IMR-90 (cell line): ENCODE measurements around the gene NUP210L. TPM values are rescaled to one million over a fixed set of nuclear protein-coding genes. Genes with fewer than 3 reads are reported as not detected.

Source experiments
- ATAC-seq: fragments of 200-7000 bp; cut with Tn5 transposase; 2 replicates; pipeline ENCODE4 v1.9.1; 2020; ENCODE audit warnings: low read depth, mild to moderate bottlenecking, moderate library complexity
- BruUV-seq: library from RNA; stranded (reverse); fragments of 400-500 nt; replicated peaks from 2 replicates; lab custom pipeline; 2021; lab: Mats Ljungman, UMichigan
- CTCF ChIA-PET: fragments of 300-600 bp; formaldehyde crosslinking; extraction: SDS; loops from one replicate; lab custom pipeline; 2021; ENCODE audit warnings: antibody characterized with exemption; lab: Yijun Ruan, JAX
- POLR2A ChIA-PET: fragments of 300-600 bp; sonication (Branson Sonifier 250); formaldehyde crosslinking; loops from one replicate; lab custom pipeline; 2022; ENCODE audit warnings: antibody characterized with exemption; ENCODE audit not compliant: unreplicated experiment; lab: Charles Lee
- DNase-seq: peaks from one replicate; pipeline ENCODE4 v3.0.0; 2013
- H2AFZ ChIP-seq: replicated peaks from 2 replicates; pipeline ENCODE3; 2013; ENCODE audit warnings: low read length, mild to moderate bottlenecking; ENCODE audit not compliant: poor library complexity
- H2AK5ac ChIP-seq: 2 replicates; pipeline ENCODE4 v1.6.1; 2013; ENCODE audit warnings: low read depth, low read length, inconsistent platforms
- H2AK9ac ChIP-seq: replicated peaks from 2 replicates; pipeline ENCODE3; 2013; ENCODE audit warnings: mild to moderate bottlenecking, low read depth, low read length, moderate library complexity; ENCODE audit not compliant: poor library complexity
- H2BK120ac ChIP-seq: 2 replicates; pipeline ENCODE4 v1.6.1; 2013; ENCODE audit warnings: low read depth, low read length, inconsistent platforms
- H2BK15ac ChIP-seq: 3 replicates; pipeline ENCODE4 v1.6.1; 2013; ENCODE audit warnings: low read depth, low read length, inconsistent platforms
- H2BK20ac ChIP-seq: 2 replicates; pipeline ENCODE4 v1.6.1; 2013; ENCODE audit warnings: low read depth, mild to moderate bottlenecking, inconsistent platforms, low read length, moderate library complexity
- H2BK5ac ChIP-seq: 2 replicates; pipeline ENCODE4 v1.6.1; 2013; ENCODE audit warnings: mild to moderate bottlenecking, low read depth, low read length, inconsistent platforms; ENCODE audit not compliant: poor library complexity, severe bottlenecking
- H3K14ac ChIP-seq: replicated peaks from 2 replicates; pipeline ENCODE4 v1.6.1; 2013; ENCODE audit warnings: low read depth, low read length, inconsistent platforms
- H3K18ac ChIP-seq: 2 replicates; pipeline ENCODE4 v1.6.1; 2013; ENCODE audit warnings: low read depth, low read length, control low read depth
- H3K23ac ChIP-seq: 2 replicates; pipeline ENCODE4 v1.6.1; 2013; ENCODE audit warnings: low read depth, low read length, inconsistent platforms
- H3K27ac ChIP-seq: 2 replicates; pipeline ENCODE4 v1.5.1; 2013; ENCODE audit warnings: mild to moderate bottlenecking, control low read depth, low read length; ENCODE audit not compliant: insufficient read depth
- H3K27me3 ChIP-seq: 2 replicates; pipeline ENCODE4 v1.6.1; 2013; ENCODE audit warnings: low read length; ENCODE audit not compliant: control insufficient read depth, insufficient read depth
- H3K36me3 ChIP-seq: 2 replicates; pipeline ENCODE4 v1.6.1; 2013; ENCODE audit warnings: low read length, mixed read lengths; ENCODE audit not compliant: control insufficient read depth, insufficient read depth
- H3K4ac ChIP-seq: 2 replicates; pipeline ENCODE4 v1.6.1; 2013; ENCODE audit warnings: low read depth, low read length, inconsistent platforms
- H3K4me1 ChIP-seq: 2 replicates; pipeline ENCODE4 v1.6.1; 2013; ENCODE audit warnings: low read length, mixed read lengths; ENCODE audit not compliant: control insufficient read depth, insufficient read depth
- H3K4me2 ChIP-seq: 2 replicates; pipeline ENCODE4 v1.6.1; 2013; ENCODE audit warnings: low read depth, mild to moderate bottlenecking, control low read depth, low read length, moderate library complexity
- H3K4me3 ChIP-seq: 2 replicates; pipeline ENCODE4 v1.5.1; 2013; ENCODE audit warnings: low read depth, mild to moderate bottlenecking, control low read depth, low read length, moderate library complexity; ENCODE audit not compliant: insufficient read depth
- H3K56ac ChIP-seq: 2 replicates; pipeline ENCODE4 v1.6.1; 2013; ENCODE audit warnings: low read length, inconsistent platforms; ENCODE audit not compliant: insufficient read depth; ENCODE audit errors: extremely low read depth
- H3K79me1 ChIP-seq, 2 experiments: 2 replicates each; pipeline ENCODE4 v1.6.1; 2013; ENCODE audit warnings: low read length in 2 of 2, inconsistent platforms in 1 of 2, low read depth in 1 of 2
- H3K9ac ChIP-seq: 2 replicates; pipeline ENCODE4 v1.6.1; 2013; ENCODE audit warnings: low read depth, low read length, control low read depth
- H3K9me1 ChIP-seq: 2 replicates; pipeline ENCODE4 v1.6.1; 2013; ENCODE audit warnings: low read length, inconsistent platforms; ENCODE audit not compliant: insufficient read depth
- H3K9me3 ChIP-seq: 2 replicates; pipeline ENCODE4 v1.6.1; 2013; ENCODE audit warnings: low read length; ENCODE audit not compliant: control insufficient read depth, insufficient read depth
- H4K20me1 ChIP-seq: 2 replicates; pipeline ENCODE4 v1.6.1; 2013; ENCODE audit warnings: low read length, inconsistent platforms; ENCODE audit not compliant: insufficient read depth
- H4K5ac ChIP-seq: 2 replicates; pipeline ENCODE4 v1.6.1; 2013; ENCODE audit warnings: mild to moderate bottlenecking, low read depth, low read length, control low read depth
- H4K8ac ChIP-seq, 2 experiments: 2 replicates each; pipeline ENCODE4 v1.6.1; 2013; ENCODE audit warnings: low read depth in 2 of 2, low read length in 2 of 2, control low read depth in 1 of 2, inconsistent platforms in 1 of 2
- H4K91ac ChIP-seq: 2 replicates; pipeline ENCODE4 v1.6.1; 2013; ENCODE audit warnings: low read depth, low read length, inconsistent platforms; ENCODE audit not compliant: insufficient read depth
- BHLHE40 ChIP-seq: fragments of 150-350 bp; IDR thresholded peaks from 2 replicates; pipeline ENCODE4 v1.6.1; 2016; ENCODE audit warnings: mild to moderate bottlenecking, low read depth, low read length
- CEBPB ChIP-seq: IDR thresholded peaks from 2 replicates; pipeline ENCODE4 v1.6.1; 2012; ENCODE audit warnings: low read depth, low read length, improper control_type of control experiment
- CHD1 ChIP-seq: IDR thresholded peaks from 2 replicates; pipeline ENCODE4 v1.6.1; 2012; ENCODE audit warnings: low read depth, low read length, improper control_type of control experiment
- CTCF ChIP-seq: conservative IDR thresholded peaks from 2 replicates; pipeline ENCODE4 v1.5.1; 2012; ENCODE audit warnings: mild to moderate bottlenecking, low read depth, low read length, improper control_type of control experiment
- ELK1 ChIP-seq: fragments of 150-350 bp; IDR thresholded peaks from 2 replicates; pipeline ENCODE4 v1.6.1; 2016; ENCODE audit warnings: low read depth, mild to moderate bottlenecking, low read length, moderate library complexity, borderline replicate concordance
- FOS ChIP-seq: fragments of 150-350 bp; IDR thresholded peaks from 2 replicates; pipeline ENCODE4 v1.6.1; 2016; ENCODE audit warnings: low read depth, low read length
- MAFK ChIP-seq: IDR thresholded peaks from 2 replicates; pipeline ENCODE4 v1.6.1; 2012; ENCODE audit warnings: low read depth, low read length, improper control_type of control experiment
- MAZ ChIP-seq: IDR thresholded peaks from 2 replicates; pipeline ENCODE4 v1.6.1; 2012; ENCODE audit warnings: low read depth, mild to moderate bottlenecking, low read length, improper control_type of control experiment, moderate library complexity, borderline replicate concordance
- MXI1 ChIP-seq: IDR thresholded peaks from 2 replicates; pipeline ENCODE4 v1.6.1; 2012; ENCODE audit warnings: low read depth, mild to moderate bottlenecking, low read length, moderate library complexity, borderline replicate concordance
- NFE2L2 ChIP-seq: fragments of 150-350 bp; IDR thresholded peaks from 2 replicates; pipeline ENCODE4 v1.6.1; 2016; ENCODE audit warnings: low read depth, mild to moderate bottlenecking, low read length
- POLR2A ChIP-seq: IDR thresholded peaks from 2 replicates; pipeline ENCODE4 v1.6.1; 2012; ENCODE audit warnings: mild to moderate bottlenecking, low read depth, low read length
- RAD21 ChIP-seq: IDR thresholded peaks from 2 replicates; pipeline ENCODE4 v1.6.1; 2012; ENCODE audit warnings: low read length, improper control_type of control experiment
- RCOR1 ChIP-seq: IDR thresholded peaks from 2 replicates; pipeline ENCODE4 v1.6.1; 2012; ENCODE audit warnings: mild to moderate bottlenecking, low read length, improper control_type of control experiment; ENCODE audit not compliant: insufficient replicate concordance
- RFX5 ChIP-seq: IDR thresholded peaks from 2 replicates; pipeline ENCODE4 v1.8.0; 2012; ENCODE audit warnings: low read depth, mild to moderate bottlenecking, low read length, moderate library complexity
- SMC3 ChIP-seq: fragments of 150-350 bp; IDR thresholded peaks from 2 replicates; pipeline ENCODE4 v1.6.1; 2016; ENCODE audit warnings: low read depth, mild to moderate bottlenecking, antibody characterized with exemption, low read length, moderate library complexity
- USF2 ChIP-seq: fragments of 150-350 bp; IDR thresholded peaks from 2 replicates; pipeline ENCODE4 v1.6.1; 2017; ENCODE audit warnings: mild to moderate bottlenecking, antibody characterized with exemption, low read length, low read depth
- WGBS, 2 experiments: methylation state at CpG; one replicate each; pipeline versions ENCODE4 v1.1.5 to v1.1.7; 2013; ENCODE audit warnings: missing lambda C conversion rate in 2 of 2; ENCODE audit not compliant: insufficient read length in 1 of 2; ENCODE audit errors: extremely low coverage in 2 of 2; 5-methylcytosine and 5-hydroxymethylcytosine counted together
- dilution Hi-C: fragments of 300-500 bp; cut with HindIII; formaldehyde crosslinking; loops from one replicate; pipeline ENCODE4 v1.14.3; 2018; ENCODE audit warnings: low sequenced_read_pairs; ENCODE audit not compliant: unreplicated experiment
- in situ Hi-C: fragments of 300-500 bp; cut with MboI; formaldehyde crosslinking; loops from 3 replicates; pipeline ENCODE4 v1.14.3; 2019; ENCODE audit warnings: low sequenced_read_pairs, inconsistent platforms, mixed read lengths
- intact Hi-C: fragments of 100-400 bp; cut with micrococcal nuclease; formaldehyde crosslinking; loops from 2 replicates; pipeline ENCODE4 v1.10.0; 2022
- polyA plus RNA-seq, 3 experiments: library from polyadenylated mRNA; depleted of rRNA; stranded (reverse); fragments of >200 nt; gene quantifications; 2 replicates each; pipeline ENCODE4 v1.2.3, GENCODE V29; 2012; ENCODE audit warnings: low replicate concordance in 1 of 3
- total RNA-seq: library from RNA; depleted of rRNA; stranded (reverse); fragments of >200 nt; gene quantifications from 2 replicates; pipeline ENCODE4 v1.2.3, GENCODE V29; 2012

Gene NUP210L
- total and polyA plus RNA-seq, 2 of the 4 experiments (the other 2 are of a cell fraction), result under 0.01 to 0.02 TPM

DNA sequence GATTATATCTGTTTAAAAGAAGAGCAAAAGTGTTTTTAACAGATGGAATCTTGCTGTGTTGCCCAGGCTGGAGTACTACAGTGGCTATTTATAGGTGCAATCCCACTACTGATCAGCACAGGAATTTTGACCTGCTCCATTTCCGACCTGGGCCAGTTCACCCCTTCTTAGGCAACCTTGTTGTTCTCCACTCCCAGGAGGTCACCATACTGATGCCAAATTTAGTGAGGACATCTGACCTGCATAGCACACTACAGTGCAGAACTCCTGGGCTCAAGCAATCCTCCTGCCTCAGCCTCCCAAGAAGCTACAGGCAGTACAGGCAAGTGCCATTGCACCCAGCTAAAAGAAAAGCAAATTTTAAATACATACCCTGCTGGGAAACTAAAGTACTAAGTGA lies 11.3 kb upstream of the NUP210L start:
- no peaks in the 10 kb centered on the region for H3K27me3 ChIP-seq
- no peak overlapping the region for H3K18ac ChIP-seq
- no peak overlapping the region for H4K91ac ChIP-seq
- H2AK5ac ChIP-seq, result no peak overlapping the region
- intact Hi-C loops, result no loop called here
- no peak overlapping the region for H3K4me3 ChIP-seq
- peaks cover 79% of the 10 kb centered on the region for H3K36me3 ChIP-seq
- no peak overlapping the region for H3K9ac ChIP-seq
- H3K9me3 ChIP-seq, result no peaks in the 10 kb centered on the region
- no peak overlapping the region for H3K23ac ChIP-seq
- no peak overlapping the region for H3K27ac ChIP-seq
- DNase-seq (no peak), ATAC-seq (no peak)
- TF ChIP-seq POLR2A (no peak), FOS (no peak), CEBPB (no peak), RCOR1 (no peak), NFE2L2 (no peak), CTCF (no peak), ELK1 (no peak), MXI1 (no peak), USF2 (no peak), RAD21 (no peak), MAFK (no peak), CHD1 (no peak), SMC3 (no peak), MAZ (no peak), BHLHE40 (no peak), RFX5 (no peak)
- no peak overlapping the region for H4K8ac ChIP-seq
- H4K20me1 ChIP-seq, result peaks cover 18% of the 10 kb centered on the region
- H3K4me1 ChIP-seq, result peaks cover 1% of the 10 kb centered on the region; the same call in 1 of the 2 replicates
- H2BK20ac ChIP-seq, result no peak overlapping the region
- H2BK15ac ChIP-seq, result no peak overlapping the region
- in situ Hi-C loops, result no loop called here
- H3K79me1 ChIP-seq, result peaks cover 36 to 61% of the 10 kb centered on the region in 2 experiments
- dilution Hi-C loops, result no loop called here
- H3K56ac ChIP-seq, result no peak overlapping the region
- H3K4me2 ChIP-seq, result no peak overlapping the region
- ChIA-PET CTCF (no interaction called here), POLR2A (no interaction called here)
- WGBS, 2 experiments, result no CpG with 5 or more reads among the region's 1 CpG
- H3K9me1 ChIP-seq, result peaks cover 2% of the 10 kb centered on the region; the same call in 1 of the 2 replicates
- no peak overlapping the region for H3K14ac ChIP-seq
- no peak overlapping the region for H2AFZ ChIP-seq
- no peak overlapping the region for H2AK9ac ChIP-seq
- H3K4ac ChIP-seq, result no peak overlapping the region
- BruUV-seq, result no TSS peak
- no peak overlapping the region for H4K5ac ChIP-seq
- H2BK5ac ChIP-seq, result no peak overlapping the region
- H2BK120ac ChIP-seq, result no peak overlapping the region
